Prostate gland (tissue), 2 donors: ENCODE measurements around the gene UNC13D.

ENCODE experiments used
- POLR2AphosphoS5 ChIP-seq: sonication (generic); formaldehyde crosslinking; IDR thresholded peaks from one replicate; pipeline ENCODE4 v1.6.1; 2017; ENCODE audit warnings: antibody characterized with exemption
- TF ChIP-seq, protein P1 (sequence below), 4 experiments: fragments of 200-600 bp in 2 of 4; fragments of 450-650 bp in 2 of 4; sonication (generic) in 2 of 4; IDR thresholded peaks; 1 replicate in 3 of 4; 2 replicates in 1 of 4; pipeline ENCODE4 v1.5.1; 2016 to 2019; ENCODE audit warnings: antibody characterized with exemption in 4 of 4, mild to moderate bottlenecking in 2 of 4, moderate library complexity in 2 of 4

DNA sequence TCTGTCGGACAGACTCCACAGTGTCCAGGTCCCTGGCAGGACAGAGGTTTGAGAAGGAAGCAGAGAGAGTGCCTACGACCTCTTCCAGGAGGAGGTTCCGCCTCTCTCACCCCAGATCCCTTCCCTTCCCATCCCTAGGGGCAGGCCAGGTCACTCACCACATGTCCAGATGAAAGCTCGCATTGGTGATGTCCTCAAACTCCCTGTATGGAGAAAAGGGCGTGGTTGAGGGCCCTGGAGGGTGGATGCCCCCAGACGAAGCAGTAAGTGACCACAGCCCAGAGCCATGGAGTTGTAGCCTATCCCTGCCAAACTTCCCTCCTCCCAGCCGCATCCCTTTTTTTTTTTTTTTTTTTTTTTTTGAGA is 3.4 kb downstream of the UNC13D start:
- TF ChIP-seq, protein P1, sequence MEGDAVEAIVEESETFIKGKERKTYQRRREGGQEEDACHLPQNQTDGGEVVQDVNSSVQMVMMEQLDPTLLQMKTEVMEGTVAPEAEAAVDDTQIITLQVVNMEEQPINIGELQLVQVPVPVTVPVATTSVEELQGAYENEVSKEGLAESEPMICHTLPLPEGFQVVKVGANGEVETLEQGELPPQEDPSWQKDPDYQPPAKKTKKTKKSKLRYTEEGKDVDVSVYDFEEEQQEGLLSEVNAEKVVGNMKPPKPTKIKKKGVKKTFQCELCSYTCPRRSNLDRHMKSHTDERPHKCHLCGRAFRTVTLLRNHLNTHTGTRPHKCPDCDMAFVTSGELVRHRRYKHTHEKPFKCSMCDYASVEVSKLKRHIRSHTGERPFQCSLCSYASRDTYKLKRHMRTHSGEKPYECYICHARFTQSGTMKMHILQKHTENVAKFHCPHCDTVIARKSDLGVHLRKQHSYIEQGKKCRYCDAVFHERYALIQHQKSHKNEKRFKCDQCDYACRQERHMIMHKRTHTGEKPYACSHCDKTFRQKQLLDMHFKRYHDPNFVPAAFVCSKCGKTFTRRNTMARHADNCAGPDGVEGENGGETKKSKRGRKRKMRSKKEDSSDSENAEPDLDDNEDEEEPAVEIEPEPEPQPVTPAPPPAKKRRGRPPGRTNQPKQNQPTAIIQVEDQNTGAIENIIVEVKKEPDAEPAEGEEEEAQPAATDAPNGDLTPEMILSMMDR (IDR thresholded peaks at IDR 0.05): no peak
- TF ChIP-seq POLR2AphosphoS5: no peak
